ENCODE data around the gene KIAA0408.

- TF ChIP-seq CTCF (IDR thresholded peaks at IDR 0.05 in 2 of 3, conservative IDR thresholded peaks at IDR 0.05 in 1 of 3; ENCODE audit: borderline replicate concordance in 1 of 3, insufficient read depth in 1 of 3, low read depth in 2 of 3, low read length in 2 of 3) (no peak), ZBTB33 (IDR thresholded peaks at IDR 0.05; ENCODE audit: extremely low read depth, insufficient replicate concordance, low read length) (no peak), SIN3A (IDR thresholded peaks at IDR 0.05; ENCODE audit: low read depth) (no peak), POLR2A (IDR thresholded peaks at IDR 0.05; ENCODE audit: borderline replicate concordance, extremely low read depth, insufficient read depth, insufficient read length) (no peak), ZNF274 (IDR thresholded peaks at IDR 0.05; ENCODE audit: low read depth, low read length) (no peak), POLR2AphosphoS5 (IDR thresholded peaks at IDR 0.05; ENCODE audit: low read depth, low read length) (no peak)
- TF ChIP-seq, protein P1, sequence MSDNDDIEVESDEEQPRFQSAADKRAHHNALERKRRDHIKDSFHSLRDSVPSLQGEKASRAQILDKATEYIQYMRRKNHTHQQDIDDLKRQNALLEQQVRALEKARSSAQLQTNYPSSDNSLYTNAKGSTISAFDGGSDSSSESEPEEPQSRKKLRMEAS (IDR thresholded peaks at IDR 0.05), result no peak
These were observed 38.2 kb upstream of the KIAA0408 start for GRCh38 chr6:127497410-127497809.
